ENCODE results near the gene PACRG. TPM values are rescaled to one million over a fixed set of nuclear protein-coding genes. Genes with fewer than 3 reads are reported as not detected.

The PACRG gene
- total and polyA plus RNA-seq, 2 of the 13 experiments (the other 11 are each of a cell fraction or from before 2014, with no cell fraction given) = 0.13 TPM; not detected in 1

- TF ChIP-seq, protein P1, sequence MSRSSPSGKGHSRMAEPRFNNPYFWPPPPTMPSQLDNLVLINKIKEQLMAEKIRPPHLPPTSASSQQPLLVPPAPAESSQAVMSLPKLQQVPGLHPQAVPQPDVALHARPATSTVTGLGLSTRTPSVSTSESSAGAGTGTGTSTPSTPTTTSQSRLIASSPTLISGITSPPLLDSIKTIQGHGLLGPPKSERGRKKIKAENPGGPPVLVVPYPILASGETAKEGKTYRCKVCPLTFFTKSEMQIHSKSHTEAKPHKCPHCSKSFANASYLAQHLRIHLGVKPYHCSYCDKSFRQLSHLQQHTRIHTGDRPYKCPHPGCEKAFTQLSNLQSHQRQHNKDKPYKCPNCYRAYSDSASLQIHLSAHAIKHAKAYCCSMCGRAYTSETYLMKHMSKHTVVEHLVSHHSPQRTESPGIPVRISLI (CRISPR knock-in tag; IDR thresholded peaks at IDR 0.05; ENCODE audit: borderline replicate concordance) = peak; percentile 77; the same call in 1 of the 2 replicates
- TF ChIP-seq ZNF672 (CRISPR knock-in tag; IDR thresholded peaks at IDR 0.05) = no peak
- peak; percentile 99 for TF ChIP-seq CBX5 (CRISPR knock-in tag; IDR thresholded peaks at IDR 0.05; ENCODE audit: borderline replicate concordance)
- TF ChIP-seq PRPF4 (IDR thresholded peaks at IDR 0.05; ENCODE audit: low read depth, low read length, poor library complexity, severe bottlenecking) = no peak
- TF ChIP-seq, protein P2, sequence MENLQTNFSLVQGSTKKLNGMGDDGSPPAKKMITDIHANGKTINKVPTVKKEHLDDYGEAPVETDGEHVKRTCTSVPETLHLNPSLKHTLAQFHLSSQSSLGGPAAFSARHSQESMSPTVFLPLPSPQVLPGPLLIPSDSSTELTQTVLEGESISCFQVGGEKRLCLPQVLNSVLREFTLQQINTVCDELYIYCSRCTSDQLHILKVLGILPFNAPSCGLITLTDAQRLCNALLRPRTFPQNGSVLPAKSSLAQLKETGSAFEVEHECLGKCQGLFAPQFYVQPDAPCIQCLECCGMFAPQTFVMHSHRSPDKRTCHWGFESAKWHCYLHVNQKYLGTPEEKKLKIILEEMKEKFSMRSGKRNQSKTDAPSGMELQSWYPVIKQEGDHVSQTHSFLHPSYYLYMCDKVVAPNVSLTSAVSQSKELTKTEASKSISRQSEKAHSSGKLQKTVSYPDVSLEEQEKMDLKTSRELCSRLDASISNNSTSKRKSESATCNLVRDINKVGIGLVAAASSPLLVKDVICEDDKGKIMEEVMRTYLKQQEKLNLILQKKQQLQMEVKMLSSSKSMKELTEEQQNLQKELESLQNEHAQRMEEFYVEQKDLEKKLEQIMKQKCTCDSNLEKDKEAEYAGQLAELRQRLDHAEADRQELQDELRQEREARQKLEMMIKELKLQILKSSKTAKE (CRISPR knock-in tag; IDR thresholded peaks at IDR 0.05; ENCODE audit: borderline replicate concordance) = peak; percentile 56; the same call in 1 of the 2 replicates
- TF ChIP-seq ZNF562 (CRISPR knock-in tag; IDR thresholded peaks at IDR 0.05; ENCODE audit: borderline replicate concordance) = no peak
- TF ChIP-seq, protein P3, sequence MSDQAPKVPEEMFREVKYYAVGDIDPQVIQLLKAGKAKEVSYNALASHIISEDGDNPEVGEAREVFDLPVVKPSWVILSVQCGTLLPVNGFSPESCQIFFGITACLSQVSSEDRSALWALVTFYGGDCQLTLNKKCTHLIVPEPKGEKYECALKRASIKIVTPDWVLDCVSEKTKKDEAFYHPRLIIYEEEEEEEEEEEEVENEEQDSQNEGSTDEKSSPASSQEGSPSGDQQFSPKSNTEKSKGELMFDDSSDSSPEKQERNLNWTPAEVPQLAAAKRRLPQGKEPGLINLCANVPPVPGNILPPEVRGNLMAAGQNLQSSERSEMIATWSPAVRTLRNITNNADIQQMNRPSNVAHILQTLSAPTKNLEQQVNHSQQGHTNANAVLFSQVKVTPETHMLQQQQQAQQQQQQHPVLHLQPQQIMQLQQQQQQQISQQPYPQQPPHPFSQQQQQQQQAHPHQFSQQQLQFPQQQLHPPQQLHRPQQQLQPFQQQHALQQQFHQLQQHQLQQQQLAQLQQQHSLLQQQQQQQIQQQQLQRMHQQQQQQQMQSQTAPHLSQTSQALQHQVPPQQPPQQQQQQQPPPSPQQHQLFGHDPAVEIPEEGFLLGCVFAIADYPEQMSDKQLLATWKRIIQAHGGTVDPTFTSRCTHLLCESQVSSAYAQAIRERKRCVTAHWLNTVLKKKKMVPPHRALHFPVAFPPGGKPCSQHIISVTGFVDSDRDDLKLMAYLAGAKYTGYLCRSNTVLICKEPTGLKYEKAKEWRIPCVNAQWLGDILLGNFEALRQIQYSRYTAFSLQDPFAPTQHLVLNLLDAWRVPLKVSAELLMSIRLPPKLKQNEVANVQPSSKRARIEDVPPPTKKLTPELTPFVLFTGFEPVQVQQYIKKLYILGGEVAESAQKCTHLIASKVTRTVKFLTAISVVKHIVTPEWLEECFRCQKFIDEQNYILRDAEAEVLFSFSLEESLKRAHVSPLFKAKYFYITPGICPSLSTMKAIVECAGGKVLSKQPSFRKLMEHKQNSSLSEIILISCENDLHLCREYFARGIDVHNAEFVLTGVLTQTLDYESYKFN (CRISPR knock-in tag; conservative IDR thresholded peaks at IDR 0.05) = peak; percentile 63
- peak; percentile 78; the same call in 1 of the 2 replicates for TF ChIP-seq KDM1A (CRISPR knock-in tag; IDR thresholded peaks at IDR 0.05)
- no peak for TF ChIP-seq ZNF678 (CRISPR knock-in tag; IDR thresholded peaks at IDR 0.05)
- no peak for TF ChIP-seq ELK4 (CRISPR knock-in tag; IDR thresholded peaks at IDR 0.05; ENCODE audit: borderline replicate concordance)
- peak; percentile 94 for TF ChIP-seq NR2C2 (CRISPR knock-in tag; IDR thresholded peaks at IDR 0.05; ENCODE audit: borderline replicate concordance)
- TF ChIP-seq ETV6 (CRISPR knock-in tag; conservative IDR thresholded peaks at IDR 0.05) = peak; percentile 89
- peak; percentile 56; the same call in 1 of the 2 replicates for TF ChIP-seq ZNF629 (CRISPR knock-in tag; conservative IDR thresholded peaks at IDR 0.05)
- no peak for TF ChIP-seq AGO1 (IDR thresholded peaks at IDR 0.05; ENCODE audit: low read depth, low read length, poor library complexity, severe bottlenecking)
- peak; percentile 41; the same call in 1 of the 2 replicates for TF ChIP-seq CREM (IDR thresholded peaks at IDR 0.05)
- TF ChIP-seq CREM (CRISPR knock-in tag; IDR thresholded peaks at IDR 0.05) = no peak
- TF ChIP-seq ZSCAN9 (CRISPR knock-in tag; IDR thresholded peaks at IDR 0.05; ENCODE audit: borderline replicate concordance) = peak; percentile 83; the same call in 1 of the 2 replicates
- no peak for TF ChIP-seq ZNF589 (CRISPR knock-in tag; conservative IDR thresholded peaks at IDR 0.05)
Measured at GRCh38 chr6:163180874-163181541, 453.2 kb downstream of the PACRG start (continued).
